HepG2 (cell line): Measurements from ENCODE around the gene MPZL3. TPM values are rescaled to one million over a fixed set of nuclear protein-coding genes. Genes with fewer than 3 reads are reported as not detected.
A peak's percentile ranks its signal among the peaks of the same experiment; 100 is the strongest.

Source experiments
- CBX2 ChIP-seq, 2 experiments: fragments of 200-600 bp in 1 of 2; sonication (generic); formaldehyde crosslinking in 1 of 2; IDR thresholded peaks; 2 replicates each; pipeline versions ENCODE4 v1.7.0 to v1.8.1; 2018 to 2022; ENCODE audit warnings: low read depth in 2 of 2, low read length in 1 of 2, mild to moderate bottlenecking in 1 of 2, missing genetic modification reagents in 1 of 2
- CEBPZ ChIP-seq: IDR thresholded peaks from 2 replicates; pipeline ENCODE4 v1.6.1; 2012; ENCODE audit warnings: low read length, improper control_type of control experiment
- HDAC2 ChIP-seq: sonication (generic); formaldehyde crosslinking; IDR thresholded peaks from 2 replicates; pipeline ENCODE4 v1.4.0; 2020; ENCODE audit warnings: missing genetic modification reagents
- HNRNPH1 ChIP-seq: fragments of 200-400 bp; formaldehyde crosslinking; optimal IDR thresholded peaks from 2 replicates; pipeline ENCODE3; 2017; ENCODE audit warnings: mild to moderate bottlenecking, low read depth, low read length
- JUNB ChIP-seq: sonication (generic); formaldehyde crosslinking; IDR thresholded peaks from 2 replicates; pipeline ENCODE4 v1.8.0; 2022; ENCODE audit warnings: missing genetic modification reagents, mild to moderate bottlenecking, borderline replicate concordance
- KDM6A ChIP-seq: IDR thresholded peaks from 2 replicates; pipeline ENCODE4 v1.6.1; 2016; ENCODE audit warnings: low read depth
- MAFF ChIP-seq: IDR thresholded peaks from 2 replicates; pipeline ENCODE4 v1.6.1; 2011; ENCODE audit warnings: low read depth, low read length, improper control_type of control experiment
- MNT ChIP-seq: fragments of 450-650 bp; IDR thresholded peaks from 2 replicates; pipeline ENCODE4 v1.6.1; 2016
- MXD4 ChIP-seq: IDR thresholded peaks from 2 replicates; pipeline ENCODE4 v1.6.1; 2016; ENCODE audit warnings: mild to moderate bottlenecking, missing biosample characterization, missing genetic modification reagents
- PHF8 ChIP-seq: sonication (generic); formaldehyde crosslinking; IDR thresholded peaks from 2 replicates; pipeline ENCODE4 v1.5.0; 2020; ENCODE audit warnings: missing genetic modification reagents
- PRDM15 ChIP-seq: sonication (generic); formaldehyde crosslinking; IDR thresholded peaks from 2 replicates; pipeline ENCODE4 v1.4.0; 2020; ENCODE audit warnings: missing genetic modification reagents
- RORA ChIP-seq: sonication (generic); formaldehyde crosslinking; IDR thresholded peaks from 2 replicates; pipeline ENCODE4 v1.5.0; 2020; ENCODE audit warnings: mild to moderate bottlenecking, missing genetic modification reagents, moderate library complexity
- TCF7 ChIP-seq: sonication (generic); IDR thresholded peaks from 2 replicates; pipeline ENCODE4 v1.6.1; 2016; ENCODE audit warnings: antibody characterized with exemption, low read depth
- ZBTB7A ChIP-seq: sonication (generic); formaldehyde crosslinking; IDR thresholded peaks from 2 replicates; pipeline ENCODE4 v1.8.0; 2022; ENCODE audit warnings: mild to moderate bottlenecking, missing genetic modification reagents
- ZNF574 ChIP-seq: sonication (generic); formaldehyde crosslinking; IDR thresholded peaks from 2 replicates; pipeline ENCODE4 v1.4.0; 2020; ENCODE audit warnings: missing genetic modification reagents
- ZNF615 ChIP-seq: sonication (generic); formaldehyde crosslinking; IDR thresholded peaks from 2 replicates; pipeline ENCODE4 v1.5.0; 2020; ENCODE audit warnings: mild to moderate bottlenecking, missing genetic modification reagents, borderline replicate concordance
- polyA plus RNA-seq, 8 experiments: library from polyadenylated mRNA; depleted of rRNA in 3 of 8; stranded (reverse) in 7 of 8; unstranded in 1 of 8; fragments of >200 nt; fragmentation: Illumina TruSeq in 4 of 8; extraction: Trizol in 4 of 8; gene quantifications; 2 replicates each; pipeline versions ENCODE4 v1.2.1 to v1.2.3, GENCODE V29; 2011 to 2016; ENCODE audit warnings: low read depth in 4 of 8, missing spikeins in 1 of 8, mixed read lengths in 1 of 8; ENCODE audit not compliant: insufficient read depth in 1 of 8
- total RNA-seq, 5 experiments: library from RNA; depleted of rRNA; stranded (reverse); fragments of >200 nt; fragmentation: Illumina TruSeq; extraction: Trizol; gene quantifications; 2 replicates each; pipeline ENCODE4 v1.2.3, GENCODE V29; 2016; ENCODE audit warnings: low read depth in 1 of 5

MPZL3 gene
- total and polyA plus RNA-seq, 2 of the 13 experiments (the other 11 are each of a cell fraction or from before 2014, with no cell fraction given) = 5.3 to 9.3 TPM

GRCh38 chr11:118202599-118203422, 49.4 kb downstream of the MPZL3 start (continued):
- TF ChIP-seq KDM6A (CRISPR knock-in tag) (peak; percentile 97), MXD4 (CRISPR knock-in tag) (no peak), PHF8 (CRISPR knock-in tag) (no peak; the same call in 1 of the 2 replicates), TCF7 (peak; percentile 51), MAFF (no peak), HDAC2 (CRISPR knock-in tag) (peak; percentile 93), ZNF574 (CRISPR knock-in tag) (peak; percentile 42; the same call in 1 of the 2 replicates), HNRNPH1 (no peak), JUNB (CRISPR knock-in tag) (peak; percentile 36; the same call in 1 of the 2 replicates), PRDM15 (CRISPR knock-in tag) (no peak), ZBTB7A (CRISPR knock-in tag) (peak; percentile 22; the same call in 1 of the 2 replicates), CBX2 (IDR thresholded peaks at IDR 0.05; ENCODE audit: low read depth, low read length) (no peak), CBX2 (CRISPR knock-in tag; IDR thresholded peaks at IDR 0.05; ENCODE audit: low read depth) (no peak), RORA (no peak), ZNF615 (CRISPR knock-in tag) (no peak), CEBPZ (no peak), MNT (no peak)
